C4-2B (cell line): ENCODE data around the gene PHAF1.

Experiments
- CTCF ChIP-seq: fragments of 450-650 bp; conservative IDR thresholded peaks from 2 replicates; pipeline ENCODE4 v1.5.1; 2017; ENCODE audit warnings: mild to moderate bottlenecking
- ZFX ChIP-seq: fragments of 450-650 bp; IDR thresholded peaks from 2 replicates; pipeline ENCODE4 v1.6.1; 2017

DNA sequence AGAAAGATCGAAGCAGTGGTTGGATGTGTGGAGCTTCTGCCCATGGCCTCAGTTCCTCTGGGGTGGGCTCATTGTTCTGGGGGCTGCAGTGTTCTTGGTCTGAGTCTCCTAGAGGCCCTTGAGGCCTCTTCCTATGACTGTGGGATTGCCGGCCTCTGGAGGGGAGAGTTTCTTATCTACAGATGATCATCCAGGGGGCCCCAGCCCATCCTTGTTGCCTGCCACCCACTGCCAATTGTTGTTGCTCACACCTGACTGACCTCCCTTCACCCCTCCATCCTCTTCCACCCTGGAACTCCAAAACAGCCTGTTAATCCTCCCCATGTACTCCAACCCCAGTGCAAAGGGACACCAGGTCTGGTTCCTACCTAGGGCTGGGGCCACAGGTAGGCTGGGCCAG, 35.2 kb downstream of the PHAF1 start:
- no peak for TF ChIP-seq CTCF
- no peak for TF ChIP-seq ZFX
